ENCODE data around the gene FMNL3. TPM values are rescaled to one million over a fixed set of nuclear protein-coding genes. Genes with fewer than 3 reads are reported as not detected.

FMNL3 gene
- total and polyA plus RNA-seq, 2 experiments from 2014 or later = 8.7 to 32.6 TPM

DNA sequence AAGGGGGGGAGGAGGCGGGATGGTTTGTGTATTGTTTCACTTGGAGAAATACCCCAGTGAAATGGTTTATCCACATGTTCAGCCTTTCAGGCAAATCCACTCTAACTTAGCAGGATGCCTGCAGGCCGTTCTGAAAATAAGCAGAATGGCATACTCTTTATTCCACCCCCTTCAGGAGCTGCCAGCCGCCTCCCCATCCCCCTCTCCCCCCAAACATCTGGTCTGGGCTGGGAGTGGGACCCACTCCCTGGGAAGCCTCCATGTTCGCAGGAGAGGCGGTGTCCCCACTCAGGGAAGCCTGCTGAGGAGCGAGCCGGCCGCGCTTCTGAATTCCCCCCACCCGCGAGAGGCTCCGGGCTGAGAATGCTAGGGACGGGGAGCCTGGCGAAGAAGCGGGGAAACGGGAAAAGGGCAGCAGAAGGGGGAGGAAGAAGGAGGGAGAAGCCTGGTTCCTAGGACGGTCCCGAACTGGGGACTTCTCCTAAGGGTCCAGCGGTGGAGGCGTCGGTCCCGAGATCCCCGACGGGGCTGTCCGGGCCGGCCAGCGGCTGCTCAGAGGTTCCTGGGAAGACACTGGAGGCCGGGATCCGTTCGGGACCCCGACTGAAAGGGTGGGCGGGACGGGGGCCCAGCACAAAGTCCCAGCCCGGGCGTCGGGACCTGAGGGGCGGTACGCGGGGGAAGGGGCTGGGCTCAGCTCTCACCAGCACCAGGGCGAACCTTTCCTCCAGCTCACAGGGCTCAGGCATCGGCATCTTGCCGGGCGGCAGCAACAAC, 666 bp downstream of the FMNL3 start (continued):
- TF ChIP-seq, protein P1, sequence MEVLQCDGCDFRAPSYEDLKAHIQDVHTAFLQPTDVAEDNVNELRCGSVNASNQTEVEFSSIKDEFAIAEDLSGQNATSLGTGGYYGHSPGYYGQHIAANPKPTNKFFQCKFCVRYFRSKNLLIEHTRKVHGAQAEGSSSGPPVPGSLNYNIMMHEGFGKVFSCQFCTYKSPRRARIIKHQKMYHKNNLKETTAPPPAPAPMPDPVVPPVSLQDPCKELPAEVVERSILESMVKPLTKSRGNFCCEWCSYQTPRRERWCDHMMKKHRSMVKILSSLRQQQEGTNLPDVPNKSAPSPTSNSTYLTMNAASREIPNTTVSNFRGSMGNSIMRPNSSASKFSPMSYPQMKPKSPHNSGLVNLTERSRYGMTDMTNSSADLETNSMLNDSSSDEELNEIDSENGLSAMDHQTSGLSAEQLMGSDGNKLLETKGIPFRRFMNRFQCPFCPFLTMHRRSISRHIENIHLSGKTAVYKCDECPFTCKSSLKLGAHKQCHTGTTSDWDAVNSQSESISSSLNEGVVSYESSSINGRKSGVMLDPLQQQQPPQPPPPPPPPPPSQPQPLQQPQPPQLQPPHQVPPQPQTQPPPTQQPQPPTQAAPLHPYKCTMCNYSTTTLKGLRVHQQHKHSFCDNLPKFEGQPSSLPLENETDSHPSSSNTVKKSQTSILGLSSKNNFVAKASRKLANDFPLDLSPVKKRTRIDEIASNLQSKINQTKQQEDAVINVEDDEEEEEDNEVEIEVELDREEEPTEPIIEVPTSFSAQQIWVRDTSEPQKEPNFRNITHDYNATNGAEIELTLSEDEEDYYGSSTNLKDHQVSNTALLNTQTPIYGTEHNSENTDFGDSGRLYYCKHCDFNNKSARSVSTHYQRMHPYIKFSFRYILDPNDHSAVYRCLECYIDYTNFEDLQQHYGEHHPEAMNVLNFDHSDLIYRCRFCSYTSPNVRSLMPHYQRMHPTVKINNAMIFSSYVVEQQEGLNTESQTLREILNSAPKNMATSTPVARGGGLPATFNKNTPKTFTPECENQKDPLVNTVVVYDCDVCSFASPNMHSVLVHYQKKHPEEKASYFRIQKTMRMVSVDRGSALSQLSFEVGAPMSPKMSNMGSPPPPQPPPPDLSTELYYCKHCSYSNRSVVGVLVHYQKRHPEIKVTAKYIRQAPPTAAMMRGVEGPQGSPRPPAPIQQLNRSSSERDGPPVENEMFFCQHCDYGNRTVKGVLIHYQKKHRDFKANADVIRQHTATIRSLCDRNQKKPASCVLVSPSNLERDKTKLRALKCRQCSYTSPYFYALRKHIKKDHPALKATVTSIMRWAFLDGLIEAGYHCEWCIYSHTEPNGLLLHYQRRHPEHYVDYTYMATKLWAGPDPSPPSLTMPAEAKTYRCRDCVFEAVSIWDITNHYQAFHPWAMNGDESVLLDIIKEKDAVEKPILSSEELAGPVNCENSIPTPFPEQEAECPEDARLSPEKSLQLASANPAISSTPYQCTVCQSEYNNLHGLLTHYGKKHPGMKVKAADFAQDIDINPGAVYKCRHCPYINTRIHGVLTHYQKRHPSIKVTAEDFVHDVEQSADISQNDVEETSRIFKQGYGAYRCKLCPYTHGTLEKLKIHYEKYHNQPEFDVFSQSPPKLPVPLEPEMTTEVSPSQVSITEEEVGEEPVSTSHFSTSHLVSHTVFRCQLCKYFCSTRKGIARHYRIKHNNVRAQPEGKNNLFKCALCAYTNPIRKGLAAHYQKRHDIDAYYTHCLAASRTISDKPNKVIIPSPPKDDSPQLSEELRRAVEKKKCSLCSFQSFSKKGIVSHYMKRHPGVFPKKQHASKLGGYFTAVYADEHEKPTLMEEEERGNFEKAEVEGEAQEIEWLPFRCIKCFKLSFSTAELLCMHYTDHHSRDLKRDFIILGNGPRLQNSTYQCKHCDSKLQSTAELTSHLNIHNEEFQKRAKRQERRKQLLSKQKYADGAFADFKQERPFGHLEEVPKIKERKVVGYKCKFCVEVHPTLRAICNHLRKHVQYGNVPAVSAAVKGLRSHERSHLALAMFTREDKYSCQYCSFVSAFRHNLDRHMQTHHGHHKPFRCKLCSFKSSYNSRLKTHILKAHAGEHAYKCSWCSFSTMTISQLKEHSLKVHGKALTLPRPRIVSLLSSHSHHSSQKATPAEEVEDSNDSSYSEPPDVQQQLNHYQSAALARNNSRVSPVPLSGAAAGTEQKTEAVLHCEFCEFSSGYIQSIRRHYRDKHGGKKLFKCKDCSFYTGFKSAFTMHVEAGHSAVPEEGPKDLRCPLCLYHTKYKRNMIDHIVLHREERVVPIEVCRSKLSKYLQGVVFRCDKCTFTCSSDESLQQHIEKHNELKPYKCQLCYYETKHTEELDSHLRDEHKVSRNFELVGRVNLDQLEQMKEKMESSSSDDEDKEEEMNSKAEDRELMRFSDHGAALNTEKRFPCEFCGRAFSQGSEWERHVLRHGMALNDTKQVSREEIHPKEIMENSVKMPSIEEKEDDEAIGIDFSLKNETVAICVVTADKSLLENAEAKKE (CRISPR knock-in tag; IDR thresholded peaks at IDR 0.05) = no peak
- TF ChIP-seq, protein P2, sequence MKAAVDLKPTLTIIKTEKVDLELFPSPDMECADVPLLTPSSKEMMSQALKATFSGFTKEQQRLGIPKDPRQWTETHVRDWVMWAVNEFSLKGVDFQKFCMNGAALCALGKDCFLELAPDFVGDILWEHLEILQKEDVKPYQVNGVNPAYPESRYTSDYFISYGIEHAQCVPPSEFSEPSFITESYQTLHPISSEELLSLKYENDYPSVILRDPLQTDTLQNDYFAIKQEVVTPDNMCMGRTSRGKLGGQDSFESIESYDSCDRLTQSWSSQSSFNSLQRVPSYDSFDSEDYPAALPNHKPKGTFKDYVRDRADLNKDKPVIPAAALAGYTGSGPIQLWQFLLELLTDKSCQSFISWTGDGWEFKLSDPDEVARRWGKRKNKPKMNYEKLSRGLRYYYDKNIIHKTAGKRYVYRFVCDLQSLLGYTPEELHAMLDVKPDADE (IDR thresholded peaks at IDR 0.05) = no peak
- TF ChIP-seq NANOG (IDR thresholded peaks at IDR 0.05; ENCODE audit: borderline replicate concordance) = no peak

DNA sequence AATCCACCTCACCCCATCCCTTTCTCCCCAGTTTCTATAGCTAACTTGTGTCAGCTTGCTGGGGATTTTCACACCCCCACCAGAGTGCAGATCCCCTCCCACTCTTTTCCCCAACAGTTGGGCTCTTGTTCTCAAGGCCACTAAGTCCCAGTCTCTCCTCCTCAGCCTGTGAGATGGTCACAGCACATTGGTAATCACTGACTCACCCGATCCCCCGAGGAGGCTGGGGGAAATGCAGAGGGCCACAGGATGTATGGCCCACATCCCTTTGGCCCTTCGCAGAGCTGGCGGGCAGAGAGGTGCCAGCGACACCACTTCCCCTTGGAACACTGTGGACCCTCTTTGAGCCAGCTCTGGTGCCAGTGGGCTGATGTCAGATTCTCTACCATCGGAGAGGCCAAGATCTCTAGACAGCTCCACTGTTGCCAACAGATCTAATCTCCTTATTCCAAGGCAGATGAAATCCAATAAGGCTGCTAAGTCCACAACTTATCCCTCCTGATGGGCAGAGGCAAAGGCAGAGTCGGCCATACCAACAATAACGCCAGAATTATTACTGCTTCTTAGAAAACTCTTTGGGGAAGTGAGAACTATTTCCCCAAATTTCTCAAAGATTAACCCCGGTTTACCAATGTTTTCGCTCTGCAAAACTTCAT, 1.6 kb downstream of the FMNL3 start:
- peak overlapping the region; percentile 82 for H3K4me2 ChIP-seq
- peaks cover 4% of the 10 kb centered on the region; the same call in 1 of the 2 replicates for H3K9me2 ChIP-seq (ENCODE audit: insufficient read depth)
- peak; percentile 2; the same call in 1 of the 3 replicates for ATAC-seq
- no peaks in the 10 kb centered on the region; the same call in 2 of the 3 replicates for H3K9me3 Mint-ChIP-seq
- H3K36me3 ChIP-seq (ENCODE audit: insufficient read depth) = no peaks in the 10 kb centered on the region
- peaks cover 1% of the 10 kb centered on the region for H3K36me3 Mint-ChIP-seq (ENCODE audit: low read depth)
- H3K4me3 Mint-ChIP-seq = peak overlapping the region; percentile 91
- no peak overlapping the region for H3K27ac Mint-ChIP-seq
- peak overlapping the region; percentile 96 for H3K4me3 ChIP-seq
- no peak overlapping the region for H2AFZ ChIP-seq
- H3K27ac ChIP-seq (ENCODE audit: low read depth) = peak overlapping the region; percentile 63; the same call in 1 of the 2 replicates
- peaks cover 25% of the 10 kb centered on the region for H3K27me3 Mint-ChIP-seq (ENCODE audit: insufficient read depth, low read depth, poor library complexity)
- H4K20me1 ChIP-seq (replicated peaks; ENCODE audit: insufficient read depth) = peaks cover 10% of the 10 kb centered on the region; the same call in 1 of the 2 replicates
- peaks cover 60% of the 10 kb centered on the region for H3K79me2 ChIP-seq (replicated peaks; ENCODE audit: insufficient read depth)
- peaks cover 38% of the 10 kb centered on the region for H3K4me1 Mint-ChIP-seq
- no peaks in the 10 kb centered on the region for H3F3A ChIP-seq (replicated peaks; ENCODE audit: low read depth)
- DNase-seq (ENCODE audit: low spot score) = peak; percentile 46
- peaks cover 23% of the 10 kb centered on the region for H3K27me3 ChIP-seq (ENCODE audit: insufficient read depth)
- H3K4me1 ChIP-seq (ENCODE audit: insufficient read depth) = peaks cover 37% of the 10 kb centered on the region
- TF ChIP-seq POLR2AphosphoS5 (IDR thresholded peaks at IDR 0.05; ENCODE audit: low read depth) (no peak), CREB1 (CRISPR knock-in tag; IDR thresholded peaks at IDR 0.05; ENCODE audit: low read depth) (no peak), EZH2phosphoT487 (IDR thresholded peaks at IDR 0.05; ENCODE audit: unreplicated experiment) (no peak), JUNB (IDR thresholded peaks at IDR 0.05; ENCODE audit: unreplicated experiment) (no peak), EZH2 (IDR thresholded peaks at IDR 0.05; ENCODE audit: low read depth, unreplicated experiment) (no peak), NANOG (IDR thresholded peaks at IDR 0.05; ENCODE audit: borderline replicate concordance) (no peak), ZNF331 (CRISPR knock-in tag; IDR thresholded peaks at IDR 0.05; ENCODE audit: low read depth) (no peak), ZNF114 (CRISPR knock-in tag; IDR thresholded peaks at IDR 0.05) (no peak)
- TF ChIP-seq, protein P3, sequence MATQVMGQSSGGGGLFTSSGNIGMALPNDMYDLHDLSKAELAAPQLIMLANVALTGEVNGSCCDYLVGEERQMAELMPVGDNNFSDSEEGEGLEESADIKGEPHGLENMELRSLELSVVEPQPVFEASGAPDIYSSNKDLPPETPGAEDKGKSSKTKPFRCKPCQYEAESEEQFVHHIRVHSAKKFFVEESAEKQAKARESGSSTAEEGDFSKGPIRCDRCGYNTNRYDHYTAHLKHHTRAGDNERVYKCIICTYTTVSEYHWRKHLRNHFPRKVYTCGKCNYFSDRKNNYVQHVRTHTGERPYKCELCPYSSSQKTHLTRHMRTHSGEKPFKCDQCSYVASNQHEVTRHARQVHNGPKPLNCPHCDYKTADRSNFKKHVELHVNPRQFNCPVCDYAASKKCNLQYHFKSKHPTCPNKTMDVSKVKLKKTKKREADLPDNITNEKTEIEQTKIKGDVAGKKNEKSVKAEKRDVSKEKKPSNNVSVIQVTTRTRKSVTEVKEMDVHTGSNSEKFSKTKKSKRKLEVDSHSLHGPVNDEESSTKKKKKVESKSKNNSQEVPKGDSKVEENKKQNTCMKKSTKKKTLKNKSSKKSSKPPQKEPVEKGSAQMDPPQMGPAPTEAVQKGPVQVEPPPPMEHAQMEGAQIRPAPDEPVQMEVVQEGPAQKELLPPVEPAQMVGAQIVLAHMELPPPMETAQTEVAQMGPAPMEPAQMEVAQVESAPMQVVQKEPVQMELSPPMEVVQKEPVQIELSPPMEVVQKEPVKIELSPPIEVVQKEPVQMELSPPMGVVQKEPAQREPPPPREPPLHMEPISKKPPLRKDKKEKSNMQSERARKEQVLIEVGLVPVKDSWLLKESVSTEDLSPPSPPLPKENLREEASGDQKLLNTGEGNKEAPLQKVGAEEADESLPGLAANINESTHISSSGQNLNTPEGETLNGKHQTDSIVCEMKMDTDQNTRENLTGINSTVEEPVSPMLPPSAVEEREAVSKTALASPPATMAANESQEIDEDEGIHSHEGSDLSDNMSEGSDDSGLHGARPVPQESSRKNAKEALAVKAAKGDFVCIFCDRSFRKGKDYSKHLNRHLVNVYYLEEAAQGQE (IDR thresholded peaks at IDR 0.05; ENCODE audit: unreplicated experiment) = no peak
- TF ChIP-seq, protein P2 (IDR thresholded peaks at IDR 0.05) = no peak
